Mesendoderm (in vitro differentiated cells): ENCODE results near the gene CD38.
"Not testable (repeated sequence)": the region's sequence is repeated elsewhere in the genome, so short reads cannot be mapped to it uniquely, and the experiment has no call there.

Experiments
- DNase-seq: peaks from one replicate; pipeline ENCODE4 v3.0.0; 2013
- H2AK5ac ChIP-seq: 2 replicates; pipeline ENCODE4 v1.6.1; 2013; ENCODE audit warnings: low read length, inconsistent platforms
- H2BK120ac ChIP-seq: 2 replicates; pipeline ENCODE4 v1.6.1; 2013; ENCODE audit warnings: low read depth, mild to moderate bottlenecking, low read length, moderate library complexity, mixed read lengths
- H2BK15ac ChIP-seq: replicated peaks from 2 replicates; pipeline ENCODE4 v1.6.1; 2013; ENCODE audit warnings: low read depth, mild to moderate bottlenecking, moderate library complexity
- H2BK5ac ChIP-seq: 2 replicates; pipeline ENCODE4 v1.6.1; 2013; ENCODE audit warnings: low read length, inconsistent platforms
- H3K18ac ChIP-seq: 2 replicates; pipeline ENCODE4 v1.6.1; 2013; ENCODE audit warnings: mild to moderate bottlenecking, low read length, mixed read lengths
- H3K23ac ChIP-seq: one replicate; pipeline ENCODE4 v1.6.1; 2013; ENCODE audit warnings: low read length
- H3K27ac ChIP-seq: 2 replicates; pipeline ENCODE4 v1.5.1; 2013; ENCODE audit warnings: low read depth, mild to moderate bottlenecking, inconsistent platforms, low read length, moderate library complexity
- H3K27me3 ChIP-seq: 2 replicates; pipeline ENCODE4 v1.6.1; 2013; ENCODE audit warnings: low read length, control low read depth, mild to moderate bottlenecking, inconsistent platforms; ENCODE audit not compliant: insufficient read depth, poor library complexity
- H3K36me3 ChIP-seq: 2 replicates; pipeline ENCODE4 v1.6.1; 2013; ENCODE audit warnings: low read length, inconsistent platforms; ENCODE audit not compliant: control insufficient read depth, insufficient read depth
- H3K4ac ChIP-seq: one replicate; pipeline ENCODE4 v1.6.1; 2013; ENCODE audit warnings: low read depth, mild to moderate bottlenecking, low read length, moderate library complexity
- H3K4me1 ChIP-seq: 2 replicates; pipeline ENCODE4 v1.6.1; 2013; ENCODE audit warnings: low read depth, low read length, inconsistent platforms; ENCODE audit not compliant: control insufficient read depth
- H3K4me2 ChIP-seq: 2 replicates; pipeline ENCODE4 v1.6.1; 2013; ENCODE audit warnings: low read length
- H3K4me3 ChIP-seq: 2 replicates; pipeline ENCODE4 v1.5.1; 2013; ENCODE audit warnings: mild to moderate bottlenecking, low read length
- H3K56ac ChIP-seq: one replicate; pipeline ENCODE4 v1.6.1; 2013; ENCODE audit warnings: low read length
- H3K79me1 ChIP-seq: 2 replicates; pipeline ENCODE4 v1.6.1; 2013; ENCODE audit warnings: low read length, inconsistent platforms
- H3K79me2 ChIP-seq: 2 replicates; pipeline ENCODE4 v1.6.1; 2013; ENCODE audit warnings: mild to moderate bottlenecking, low read length; ENCODE audit not compliant: control insufficient read depth, insufficient read depth
- H3K9ac ChIP-seq: 2 replicates; pipeline ENCODE4 v1.6.1; 2013; ENCODE audit warnings: low read length, inconsistent platforms
- H4K5ac ChIP-seq: one replicate; pipeline ENCODE4 v1.6.1; 2013; ENCODE audit warnings: low read length
- H4K8ac ChIP-seq: one replicate; pipeline ENCODE4 v1.6.1; 2013; ENCODE audit warnings: low read depth, mild to moderate bottlenecking, control low read depth, low read length, moderate library complexity
- WGBS: extraction: QIAGEN DNeasy Blood & Tissue Kit; methylation state at CpG from one replicate; pipeline ENCODE4 v1.1.7; 2013; ENCODE audit warnings: low lambda C conversion rate, missing lambda C conversion rate; ENCODE audit not compliant: insufficient coverage; ENCODE audit errors: extremely low coverage; 5-methylcytosine and 5-hydroxymethylcytosine counted together

The CD38 gene

DNA sequence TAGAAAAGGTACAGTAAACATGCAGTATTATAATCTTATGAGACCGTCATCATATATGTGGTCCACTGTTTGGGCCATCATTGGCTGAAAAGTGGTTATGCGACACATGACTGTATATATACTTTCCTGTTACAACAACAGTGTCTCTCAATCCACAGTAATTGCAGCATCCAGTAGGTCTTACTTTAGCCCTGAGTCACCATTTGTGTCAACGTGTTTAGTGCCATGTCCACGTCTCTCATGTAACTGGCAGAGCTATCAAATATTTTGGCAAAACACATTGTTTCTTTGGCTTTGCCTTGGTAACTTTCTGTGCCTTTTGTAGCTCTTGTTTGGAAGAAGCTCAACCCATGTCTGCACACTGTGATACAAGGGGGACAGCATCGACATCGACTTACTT lies 73.8 kb downstream of the CD38 start:
- no peak for DNase-seq
- no peak overlapping the region for H3K9ac ChIP-seq
- WGBS, result no CpG with 5 or more reads among the region's 6 CpGs

DNA sequence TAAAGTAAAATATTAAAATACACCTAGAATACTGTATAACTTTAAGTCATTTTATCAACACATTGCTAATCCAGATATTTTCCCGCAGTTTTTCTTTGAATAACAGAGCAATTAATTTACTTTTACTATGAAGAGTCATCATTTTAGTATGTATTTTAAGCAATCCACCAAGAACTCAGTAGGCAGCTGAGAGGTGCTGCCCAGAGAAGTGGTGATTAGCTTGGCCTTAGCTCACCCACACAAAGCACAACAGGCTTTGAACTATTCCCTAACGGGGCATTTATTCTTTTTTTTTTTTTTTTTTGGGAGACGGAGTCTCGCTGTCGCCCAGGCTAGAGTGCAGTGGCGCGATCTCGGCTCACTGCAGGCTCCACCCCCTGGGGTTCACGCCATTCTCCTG lies 74.4 kb downstream of the CD38 start:
- H3K23ac ChIP-seq, result no peak overlapping the region
- H3K56ac ChIP-seq, result no peak overlapping the region
- no peak overlapping the region for H3K9ac ChIP-seq
- no peak overlapping the region for H3K18ac ChIP-seq
- no peak overlapping the region for H2BK120ac ChIP-seq
- H2BK5ac ChIP-seq, result no peak overlapping the region
- H3K79me2 ChIP-seq, result no peaks in the 10 kb centered on the region
- H3K4ac ChIP-seq, result no peak overlapping the region
- no peak overlapping the region for H3K27ac ChIP-seq
- H3K4me1 ChIP-seq, result no peaks in the 10 kb centered on the region
- no peak for DNase-seq
- no peak overlapping the region for H4K5ac ChIP-seq
- WGBS, result no CpG with 5 or more reads among the region's 9 CpGs
- H2AK5ac ChIP-seq, result no peak overlapping the region
- no peaks in the 10 kb centered on the region for H3K79me1 ChIP-seq
- H3K4me3 ChIP-seq, result no peak overlapping the region
- H4K8ac ChIP-seq, result no peak overlapping the region
- H3K36me3 ChIP-seq, result no peaks in the 10 kb centered on the region
- no peak overlapping the region for H3K4me2 ChIP-seq
- H2BK15ac ChIP-seq, result no peak overlapping the region
- H3K27me3 ChIP-seq, result no peaks in the 10 kb centered on the region

More for the DNA sequence above, 73.8 kb downstream of the CD38 start:
- H3K4me3 ChIP-seq, result no peak overlapping the region
- H3K79me2 ChIP-seq, result no peaks in the 10 kb centered on the region
- H3K4ac ChIP-seq, result no peak overlapping the region
- no peak overlapping the region for H2AK5ac ChIP-seq
- no peak overlapping the region for H3K18ac ChIP-seq
- no peaks in the 10 kb centered on the region for H3K27me3 ChIP-seq
- H3K4me1 ChIP-seq, result no peaks in the 10 kb centered on the region
- H4K5ac ChIP-seq, result no peak overlapping the region
- H3K36me3 ChIP-seq, result no peaks in the 10 kb centered on the region
- H3K23ac ChIP-seq, result no peak overlapping the region
- H3K27ac ChIP-seq, result no peak overlapping the region
- H2BK5ac ChIP-seq, result no peak overlapping the region
- H3K56ac ChIP-seq, result no peak overlapping the region
- H4K8ac ChIP-seq, result no peak overlapping the region
- H3K79me1 ChIP-seq, result no peaks in the 10 kb centered on the region
- no peak overlapping the region for H2BK120ac ChIP-seq
- no peak overlapping the region for H3K4me2 ChIP-seq
- no peak overlapping the region for H2BK15ac ChIP-seq

DNA sequence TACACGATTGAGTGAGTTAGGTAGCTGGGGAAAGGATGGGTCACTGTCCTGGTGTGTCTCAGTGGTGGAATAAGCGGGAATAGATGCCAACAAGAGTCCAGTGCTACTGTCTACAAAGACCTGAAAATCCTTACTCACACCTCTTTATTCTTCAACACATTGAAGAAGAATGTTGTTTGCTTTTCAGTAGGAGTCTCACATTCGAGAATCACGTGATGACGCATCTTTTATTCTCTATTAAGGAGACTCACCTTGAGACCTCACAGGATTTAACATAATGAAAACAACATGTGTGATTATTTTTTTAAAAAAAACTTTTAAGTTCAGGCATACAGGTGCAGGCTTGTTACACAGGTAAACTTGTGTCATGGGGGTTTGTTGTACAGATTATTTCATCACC lies 75.2 kb downstream of the CD38 start:
- no peak overlapping the region for H3K4ac ChIP-seq
- no peaks in the 10 kb centered on the region for H3K79me2 ChIP-seq
- H3K18ac ChIP-seq, result no peak overlapping the region
- no peak overlapping the region for H4K5ac ChIP-seq
- H3K4me2 ChIP-seq, result no peak overlapping the region
- H2BK5ac ChIP-seq, result no peak overlapping the region
- H3K27ac ChIP-seq, result no peak overlapping the region
- no peak overlapping the region for H4K8ac ChIP-seq
- no peak overlapping the region for H3K9ac ChIP-seq
- H3K36me3 ChIP-seq, result no peaks in the 10 kb centered on the region
- H2BK15ac ChIP-seq, result no peak overlapping the region
- H3K79me1 ChIP-seq, result no peaks in the 10 kb centered on the region
- H3K4me3 ChIP-seq, result no peak overlapping the region
- DNase-seq, result no peak
- no peak overlapping the region for H2BK120ac ChIP-seq
- H2AK5ac ChIP-seq, result no peak overlapping the region
- H3K27me3 ChIP-seq, result no peaks in the 10 kb centered on the region
- no peak overlapping the region for H3K56ac ChIP-seq
- no peaks in the 10 kb centered on the region for H3K4me1 ChIP-seq
- WGBS, result no CpG with 5 or more reads among the region's 5 CpGs
- H3K23ac ChIP-seq, result no peak overlapping the region

DNA sequence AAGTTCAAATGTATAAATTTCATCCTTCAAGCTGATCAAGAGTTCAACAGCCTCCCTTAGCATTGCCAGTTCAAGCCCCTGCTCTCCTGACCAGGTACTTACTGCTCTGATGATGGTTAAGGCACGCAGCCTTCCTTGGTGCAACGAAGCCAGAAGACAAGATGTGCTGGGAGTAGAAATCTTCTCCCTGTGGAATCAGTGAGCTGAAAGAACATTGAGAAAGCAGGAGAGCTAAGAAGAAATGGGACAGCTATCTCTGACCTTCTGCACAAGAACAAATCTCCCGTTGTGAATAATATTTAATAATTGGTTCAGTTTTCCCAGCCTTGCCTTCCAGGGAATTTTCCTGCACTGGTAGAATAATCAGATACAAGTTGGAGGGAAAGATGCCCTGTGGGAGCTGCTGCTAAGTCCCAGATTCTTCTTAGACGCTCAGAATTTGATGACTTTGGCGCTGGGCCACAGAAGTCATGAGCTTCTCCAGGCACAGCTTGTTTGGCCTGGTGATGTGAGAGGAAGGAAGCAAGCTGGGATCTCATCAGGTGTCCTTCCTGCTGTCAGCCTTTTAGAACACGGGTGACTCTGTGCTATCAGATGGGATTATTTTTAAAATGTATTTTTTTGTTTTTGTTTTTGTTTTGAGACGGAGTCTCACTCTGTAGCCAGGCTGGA lies 77.8 kb downstream of the CD38 start:
- Histone ChIP-seq H3K56ac (no peak overlapping the region), H3K79me1 (no peaks in the 10 kb centered on the region), H3K23ac (no peak overlapping the region), H2AK5ac (no peak overlapping the region), H4K5ac (no peak overlapping the region), H4K8ac (no peak overlapping the region), H3K9ac (no peak overlapping the region), H2BK120ac (no peak overlapping the region), H3K4ac (no peak overlapping the region), H3K4me2 (no peak overlapping the region), H2BK15ac (no peak overlapping the region), H3K27me3 (no peaks in the 10 kb centered on the region), H3K27ac (no peak overlapping the region), H3K4me3 (no peak overlapping the region), H3K4me1 (no peaks in the 10 kb centered on the region), H3K36me3 (no peaks in the 10 kb centered on the region), H3K79me2 (no peaks in the 10 kb centered on the region), H3K18ac (no peak overlapping the region), H2BK5ac (no peak overlapping the region)
- no CpG with 5 or more reads among the region's 7 CpGs for WGBS
- DNase-seq, result no peak

DNA sequence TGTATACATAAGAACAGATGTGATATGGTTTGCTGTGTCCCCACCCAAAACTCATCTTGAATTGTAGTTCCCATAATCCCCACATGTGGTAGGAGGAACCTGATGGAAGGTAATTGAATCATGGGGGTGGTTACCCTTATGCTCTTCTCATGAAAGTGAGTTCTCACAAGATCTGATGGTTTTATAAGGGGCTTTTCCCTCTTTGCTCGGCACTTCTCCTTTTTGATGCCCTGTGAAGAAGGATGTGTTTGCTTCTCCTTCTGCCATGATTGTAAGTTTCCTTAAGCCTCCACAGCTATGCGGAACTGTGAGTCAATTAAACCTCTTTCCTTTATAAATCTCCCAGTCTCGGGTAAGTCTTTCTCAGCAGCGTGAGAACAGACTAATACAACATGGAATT lies 83.1 kb downstream of the CD38 start:
- not testable (repeated sequence) for H2AK5ac ChIP-seq, H3K23ac ChIP-seq, DNase-seq, H3K27me3 ChIP-seq, H3K27ac ChIP-seq, H3K79me2 ChIP-seq, H3K4me1 ChIP-seq, H3K79me1 ChIP-seq, H3K9ac ChIP-seq, H3K36me3 ChIP-seq, H4K5ac ChIP-seq, H3K56ac ChIP-seq, H3K18ac ChIP-seq, H3K4ac ChIP-seq, H2BK15ac ChIP-seq, H4K8ac ChIP-seq, H3K4me2 ChIP-seq, H3K4me3 ChIP-seq, H2BK120ac ChIP-seq, H2BK5ac ChIP-seq
- no CpG with 5 or more reads among the region's 4 CpGs for WGBS
